ENCODE results near the gene STAC3.

Gene STAC3

GRCh38 chr12:57222286-57223190, 28.4 kb downstream of the STAC3 start:
- DNase-seq = no peak

- DNase-seq = no peak
Measured at GRCh38 chr12:57221169-57221917, 29.6 kb downstream of the STAC3 start.

GRCh38 chr12:57220770-57221168, 30.2 kb downstream of the STAC3 start:
- no peak for DNase-seq

GRCh38 chr12:57219993-57220754, 30.8 kb downstream of the STAC3 start:
- no peak for DNase-seq

GRCh38 chr12:57219205-57219992, 31.6 kb downstream of the STAC3 start:
- no peak for DNase-seq

GRCh38 chr12:57218030-57218853, 32.7 kb downstream of the STAC3 start:
- peak; percentile 51 for DNase-seq

- DNase-seq = peak; percentile 66
Measured at GRCh38 chr12:57216921-57217879, 33.8 kb downstream of the STAC3 start.

GRCh38 chr12:57216014-57216911, 34.7 kb downstream of the STAC3 start, which contains the start of gene NXPH4:
Gene NXPH4, plus strand, starts transcription at chr12:57216794. Its CDS starts 176 bp downstream, at chr12:57216970.
- DNase-seq = peak; percentile 77

- peak; percentile 85 for DNase-seq
Measured at GRCh38 chr12:57215668-57216013, 35.3 kb downstream of the STAC3 start.

GRCh38 chr12:57215065-57215464, 35.9 kb downstream of the STAC3 start:
- DNase-seq = no peak

- peak; percentile 91 for DNase-seq
Measured at GRCh38 chr12:57214398-57214781, 36.6 kb downstream of the STAC3 start.

- DNase-seq = peak; percentile 48
Measured at GRCh38 chr12:57213763-57214397, 37.1 kb downstream of the STAC3 start.

GRCh38 chr12:57213058-57213715, 37.8 kb downstream of the STAC3 start:
- DNase-seq = peak; percentile 96

GRCh38 chr12:57212701-57213057, 38.3 kb downstream of the STAC3 start:
- no peak for DNase-seq

- no peak for DNase-seq
Measured at GRCh38 chr12:57211791-57212700, 38.9 kb downstream of the STAC3 start.

GRCh38 chr12:57210926-57211692, 39.9 kb downstream of the STAC3 start:
- no peak for DNase-seq
